ENCODE measurements around the gene FAM241B.

The FAM241B gene

GRCh38 chr10:69649786-69650550 is 19.9 kb downstream of the FAM241B start:
- no peak for DNase-seq (ENCODE audit: low spot score)

- no peak for DNase-seq (ENCODE audit: low spot score)
Observed at GRCh38 chr10:69650589-69651261, 20.7 kb downstream of the FAM241B start.

GRCh38 chr10:69651362-69651761 is 21.3 kb downstream of the FAM241B start:
- DNase-seq (ENCODE audit: low spot score) = no peak

GRCh38 chr10:69652111-69652856 is 22.2 kb downstream of the FAM241B start:
- DNase-seq (ENCODE audit: low spot score) = no peak

- DNase-seq (ENCODE audit: low spot score) = no peak
Observed at GRCh38 chr10:69652857-69653199, 22.8 kb downstream of the FAM241B start.

- DNase-seq (ENCODE audit: low spot score) = no peak
Observed at GRCh38 chr10:69653561-69653960, 23.5 kb downstream of the FAM241B start.

- DNase-seq (ENCODE audit: low spot score) = no peak
Observed at GRCh38 chr10:69655124-69655867, 25.2 kb downstream of the FAM241B start.

- DNase-seq (ENCODE audit: low spot score) = no peak
Observed at GRCh38 chr10:69655868-69656555, 26.0 kb downstream of the FAM241B start.

- DNase-seq (ENCODE audit: low spot score) = no peak
Observed at GRCh38 chr10:69656742-69657269, 26.8 kb downstream of the FAM241B start.

- DNase-seq (ENCODE audit: low spot score) = no peak
Observed at GRCh38 chr10:69657430-69657829, 27.4 kb downstream of the FAM241B start.

GRCh38 chr10:69657866-69658265 is 27.8 kb downstream of the FAM241B start:
- no peak for DNase-seq (ENCODE audit: low spot score)

GRCh38 chr10:69659241-69660038 is 29.4 kb downstream of the FAM241B start:
- no peak for DNase-seq (ENCODE audit: low spot score)

GRCh38 chr10:69660296-69660695 is 30.2 kb downstream of the FAM241B start:
- no peak for DNase-seq (ENCODE audit: low spot score)

GRCh38 chr10:69661414-69662172 is 31.5 kb downstream of the FAM241B start:
- no peak for DNase-seq (ENCODE audit: low spot score)

GRCh38 chr10:69662173-69662877 is 32.3 kb downstream of the FAM241B start:
- DNase-seq (ENCODE audit: low spot score) = no peak

- no peak for DNase-seq (ENCODE audit: low spot score)
Observed at GRCh38 chr10:69662901-69663300, 32.9 kb downstream of the FAM241B start.

GRCh38 chr10:69663369-69663947 is 33.4 kb downstream of the FAM241B start:
- DNase-seq (ENCODE audit: low spot score) = no peak

GRCh38 chr10:69665474-69666320 is 35.6 kb downstream of the FAM241B start:
- no peak for DNase-seq (ENCODE audit: low spot score)
